ENCODE data around the gene SLC12A9.
A peak's percentile ranks its signal among the peaks of the same experiment; 100 is the strongest.
"Not testable (repeated sequence)": the region's sequence is repeated elsewhere in the genome, so short reads cannot be mapped to it uniquely, and the experiment has no call there.

The SLC12A9 gene

GRCh38 chr7:100825215-100825671, 27.3 kb upstream of the SLC12A9 start:
- DNase-seq (ENCODE audit: low spot score): no peak

GRCh38 chr7:100825751-100826513, 26.6 kb upstream of the SLC12A9 start:
- DNase-seq (ENCODE audit: low spot score): no peak

GRCh38 chr7:100826514-100827329, 25.8 kb upstream of the SLC12A9 start:
- no peak for DNase-seq (ENCODE audit: low spot score)

GRCh38 chr7:100827330-100828226, 24.9 kb upstream of the SLC12A9 start, which contains the start of gene EPHB4:
EPHB4 (minus strand) TSS chr7:100827523; CDS start chr7:100827030, 493 bp downstream.
- DNase-seq (ENCODE audit: low spot score): no peak

- no peak for DNase-seq (ENCODE audit: low spot score)
Measured at GRCh38 chr7:100829150-100829716, 23.3 kb upstream of the SLC12A9 start.

- DNase-seq (ENCODE audit: low spot score): no peak
Measured at GRCh38 chr7:100830396-100830795, 22.1 kb upstream of the SLC12A9 start.

GRCh38 chr7:100832281-100832633, 20.3 kb upstream of the SLC12A9 start:
- DNase-seq (ENCODE audit: low spot score): no peak

GRCh38 chr7:100835903-100836811, 16.4 kb upstream of the SLC12A9 start:
- no peak for DNase-seq (ENCODE audit: low spot score)

- DNase-seq (ENCODE audit: low spot score): no peak
Measured at GRCh38 chr7:100836812-100837098, 15.8 kb upstream of the SLC12A9 start.

GRCh38 chr7:100837099-100837836, 15.2 kb upstream of the SLC12A9 start:
- peak; percentile 78 for DNase-seq (ENCODE audit: low spot score)

GRCh38 chr7:100839361-100839760, 13.2 kb upstream of the SLC12A9 start:
- no peak for DNase-seq (ENCODE audit: low spot score)

GRCh38 chr7:100840470-100841100, 11.9 kb upstream of the SLC12A9 start:
- no peak for DNase-seq (ENCODE audit: low spot score)

GRCh38 chr7:100847360-100847759, 5.2 kb upstream of the SLC12A9 start:
- no peak for DNase-seq (ENCODE audit: low spot score)

GRCh38 chr7:100854146-100854895, 1.8 kb downstream of the SLC12A9 start:
- DNase-seq (ENCODE audit: low spot score): no peak

GRCh38 chr7:100854899-100855298, 2.4 kb downstream of the SLC12A9 start:
- not testable (repeated sequence) for DNase-seq (ENCODE audit: low spot score)

- no peak for DNase-seq (ENCODE audit: low spot score)
Measured at GRCh38 chr7:100855515-100855914, 3.0 kb downstream of the SLC12A9 start.

GRCh38 chr7:100856871-100857282, 4.4 kb downstream of the SLC12A9 start:
- no peak for DNase-seq (ENCODE audit: low spot score)

GRCh38 chr7:100859856-100860255, 7.3 kb downstream of the SLC12A9 start:
- DNase-seq (ENCODE audit: low spot score): no peak

All from CD4-positive, alpha-beta T cell treated with Interleukin-6 at 100 ng/mL for 8 hours (primary cell).